ENCODE measurements around the gene RYR1.

- TF ChIP-seq CTCF (IDR thresholded peaks at IDR 0.05; ENCODE audit: low read length): no peak
- TF ChIP-seq EZH2 (optimal IDR thresholded peaks at IDR 0.05; ENCODE audit: low read depth, low read length): no peak
- no peak for TF ChIP-seq EZH2phosphoT487 (IDR thresholded peaks at IDR 0.05; ENCODE audit: low read length)
These were observed 7.6 kb upstream of the RYR1 start, which contains the start of gene RASGRP4 for GRCh38 chr19:38425810-38426466.

Measured in MM.1S (cell line).